GM21825 (cell line): Measurements from ENCODE around the gene TIPARP.
A peak's percentile ranks its signal among the peaks of the same experiment; 100 is the strongest.
"Not testable (repeated sequence)": the region's sequence is repeated elsewhere in the genome, so short reads cannot be mapped to it uniquely, and the experiment has no call there.

Experiments used
- ATAC-seq: cut with Tn5 transposase; IDR thresholded peaks from one replicate; pipeline ENCODE4 v1.9.1; 2021; ENCODE audit warnings: mild to moderate bottlenecking, moderate library complexity; ENCODE audit not compliant: unreplicated experiment

The TIPARP gene

GRCh38 chr3:156648086-156648485, 26.3 kb upstream of the TIPARP start:
- no peak for ATAC-seq

GRCh38 chr3:156649681-156650080, 24.7 kb upstream of the TIPARP start:
- ATAC-seq: no peak

- not testable (repeated sequence) for ATAC-seq
Observed at GRCh38 chr3:156652661-156653060, 21.7 kb upstream of the TIPARP start.

DNA sequence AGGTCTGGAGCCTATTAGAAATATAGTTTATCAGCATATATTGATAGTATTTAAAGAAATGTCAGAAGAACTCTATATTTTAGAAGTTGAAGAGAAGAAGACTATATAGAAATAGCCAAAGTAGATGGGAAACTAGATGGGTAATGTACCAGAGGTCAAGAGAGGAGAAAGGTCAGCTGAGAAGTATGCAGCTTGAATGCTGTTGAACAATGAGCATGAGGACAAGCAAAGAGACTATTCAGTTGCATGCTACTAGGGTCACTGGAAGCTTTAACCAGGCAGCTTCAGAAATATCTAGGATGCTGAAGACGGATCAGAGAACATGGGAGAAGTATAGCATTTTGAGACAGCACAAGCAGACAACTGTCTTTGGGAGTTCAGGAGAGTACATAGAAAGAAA, 19.6 kb upstream of the TIPARP start:
- ATAC-seq: no peak

- no peak for ATAC-seq
Observed at GRCh38 chr3:156655819-156656550, 18.4 kb upstream of the TIPARP start.

DNA sequence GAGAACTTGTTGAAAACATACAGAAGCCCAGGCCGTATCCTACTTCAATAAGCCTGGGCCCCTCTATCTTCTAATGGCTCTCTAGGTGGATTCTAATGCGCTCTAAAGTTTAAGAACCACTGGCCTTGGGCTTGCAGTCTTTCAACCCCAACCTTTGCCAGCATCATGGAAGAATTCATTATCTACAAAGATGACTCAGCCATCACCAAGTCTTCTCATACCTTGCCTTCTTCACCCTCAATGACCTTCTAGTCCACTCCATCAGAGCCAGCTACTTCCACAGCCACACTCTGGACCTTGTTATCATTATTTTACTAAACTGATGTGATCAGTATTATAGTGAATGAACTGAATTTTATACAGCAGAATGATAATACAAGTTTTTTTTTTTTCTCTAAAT, 16.9 kb upstream of the TIPARP start:
- ATAC-seq: no peak

DNA sequence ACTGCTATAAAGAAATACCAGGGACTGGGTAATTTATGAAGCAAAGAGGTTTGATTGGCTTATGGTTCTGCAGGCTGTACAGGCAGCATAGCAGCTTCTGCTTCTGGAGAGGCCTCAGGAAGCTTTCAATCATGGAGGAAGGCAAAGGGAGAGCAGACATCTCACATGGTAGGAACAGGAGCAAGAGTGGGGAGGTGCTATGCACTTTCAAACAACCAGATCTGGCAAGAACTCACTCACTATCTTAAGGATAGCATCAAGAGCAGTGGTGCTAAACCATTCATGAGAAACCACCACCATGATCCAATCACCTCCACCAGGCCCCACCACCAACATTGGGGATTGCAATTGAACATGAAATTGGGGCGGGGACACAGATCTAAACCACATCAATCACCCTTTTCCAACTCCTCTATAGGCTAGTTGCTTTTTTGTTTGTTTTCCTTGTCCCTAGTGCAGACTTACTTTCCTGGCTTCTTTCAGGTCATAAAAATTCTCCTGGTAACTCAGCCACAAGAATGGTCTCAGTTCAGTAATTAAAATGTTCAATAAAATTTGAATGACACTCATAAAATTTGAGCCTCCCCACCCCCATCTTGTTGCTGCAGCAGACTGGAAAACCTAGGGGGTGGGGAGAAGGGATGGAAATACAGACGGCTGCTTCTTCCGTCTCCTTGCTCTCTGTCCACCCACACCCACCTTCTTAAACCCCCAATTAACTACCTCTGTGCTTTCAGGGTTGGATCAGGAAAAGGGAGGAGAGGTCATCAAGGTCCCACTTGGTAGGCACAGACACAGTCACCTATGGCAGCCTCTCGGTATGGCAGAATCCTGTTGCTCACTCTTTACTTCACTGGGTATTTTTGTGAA, 16.3 kb upstream of the TIPARP start:
- no peak for ATAC-seq

DNA sequence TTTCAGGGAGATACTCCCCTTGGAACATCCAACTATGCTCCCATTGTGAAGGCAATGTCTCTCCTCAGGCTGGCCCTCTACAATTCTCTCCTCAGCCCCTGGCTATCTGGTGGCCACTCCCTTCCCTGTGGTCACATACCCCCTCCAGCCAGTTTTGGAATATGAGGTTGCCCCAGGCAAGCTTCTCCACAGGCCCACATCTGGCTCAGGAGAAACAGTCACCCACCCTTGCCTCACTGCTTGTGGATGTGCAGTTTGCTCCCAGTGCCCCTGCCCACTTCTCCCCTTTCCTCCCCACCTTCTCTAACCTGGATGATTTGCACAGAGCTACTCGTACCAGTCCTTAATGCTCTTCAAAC, 15.7 kb upstream of the TIPARP start:
- no peak for ATAC-seq

DNA sequence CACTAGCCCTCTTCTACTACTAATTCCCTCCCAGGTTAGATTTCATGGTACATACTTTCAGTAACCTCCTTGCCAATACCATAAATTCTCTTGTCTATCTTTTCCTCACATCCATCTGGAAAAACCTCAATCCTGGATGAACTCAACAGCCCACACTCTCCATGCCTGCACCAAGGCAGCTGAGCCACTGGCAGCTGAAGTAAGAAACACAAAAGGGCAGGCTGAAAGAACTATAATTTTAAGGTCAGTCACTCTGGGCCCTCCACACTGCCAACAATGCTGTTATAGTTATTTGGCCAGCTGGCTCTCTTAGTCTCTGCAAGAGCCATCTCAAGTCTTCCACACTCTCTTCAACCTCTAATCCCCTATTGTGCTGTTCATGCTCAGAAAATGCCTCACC, 15.1 kb upstream of the TIPARP start:
- no peak for ATAC-seq

- ATAC-seq: no peak
Observed at GRCh38 chr3:156661155-156661554, 13.2 kb upstream of the TIPARP start.

- no peak for ATAC-seq
Observed at GRCh38 chr3:156664011-156664830, 10.2 kb upstream of the TIPARP start.

- ATAC-seq: peak; percentile 69
Observed at GRCh38 chr3:156664831-156665178, 9.6 kb upstream of the TIPARP start.

DNA sequence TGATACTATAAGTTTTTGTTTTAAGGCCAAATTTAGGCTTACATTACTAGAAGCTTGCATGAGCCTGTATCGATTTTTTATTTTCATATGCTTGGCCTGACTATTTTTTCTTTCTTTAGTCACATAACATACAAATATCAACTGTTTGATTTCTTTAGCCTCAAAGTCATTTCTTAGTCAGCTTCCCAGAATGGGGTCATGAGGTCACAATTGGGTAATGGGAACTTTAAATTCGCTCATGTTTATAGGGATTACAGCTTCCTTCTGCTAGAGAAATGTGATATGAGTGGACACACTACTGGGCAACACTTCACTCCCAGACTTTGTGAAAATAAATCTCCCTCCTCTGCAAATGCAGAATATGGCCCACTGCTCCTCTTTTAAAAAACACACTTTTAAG, 9.1 kb upstream of the TIPARP start:
- no peak for ATAC-seq

DNA sequence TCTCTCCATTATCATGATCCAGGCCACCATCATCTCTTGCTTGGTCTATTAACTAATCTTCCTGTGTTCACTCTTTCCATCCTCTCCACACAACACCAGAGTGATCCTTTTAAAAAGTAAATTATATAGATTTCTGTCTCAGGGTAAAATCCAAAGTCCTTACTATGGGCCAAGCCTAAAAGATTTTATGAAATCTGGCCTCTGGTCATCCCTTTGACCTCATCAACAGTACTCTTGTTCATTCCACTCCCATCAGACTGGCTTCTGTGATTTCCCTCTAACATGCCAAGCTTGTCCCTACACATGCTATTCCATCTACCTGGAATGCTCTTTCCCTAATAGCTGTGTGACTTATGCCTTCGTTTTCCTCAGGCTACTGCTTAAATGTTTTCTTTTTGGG, 8.3 kb upstream of the TIPARP start:
- no peak for ATAC-seq

- no peak for ATAC-seq
Observed at GRCh38 chr3:156668073-156668763, 6.2 kb upstream of the TIPARP start.

DNA sequence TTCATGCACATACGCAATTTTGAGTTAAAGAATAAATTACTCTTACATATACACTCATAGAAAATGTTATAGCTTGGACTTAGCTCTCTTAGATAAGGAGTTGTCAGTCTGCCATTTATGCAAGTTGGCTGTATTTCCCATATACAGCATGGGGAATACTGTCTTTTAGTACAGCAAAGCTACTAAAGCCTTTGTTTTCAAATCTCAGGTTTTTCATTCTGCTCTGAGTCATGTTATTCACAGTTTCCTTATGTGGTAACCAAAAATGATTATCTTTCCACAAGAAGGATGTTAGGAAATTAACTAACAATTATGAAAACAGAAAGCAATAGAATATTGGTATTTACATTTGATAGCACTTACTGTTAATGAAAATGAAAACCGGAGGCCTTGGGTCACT, 4.3 kb upstream of the TIPARP start:
- ATAC-seq: no peak

GRCh38 chr3:156670652-156671051, 3.7 kb upstream of the TIPARP start:
- ATAC-seq: no peak

- no peak for ATAC-seq
Observed at GRCh38 chr3:156673732-156674045, 701 bp upstream of the TIPARP start.

DNA sequence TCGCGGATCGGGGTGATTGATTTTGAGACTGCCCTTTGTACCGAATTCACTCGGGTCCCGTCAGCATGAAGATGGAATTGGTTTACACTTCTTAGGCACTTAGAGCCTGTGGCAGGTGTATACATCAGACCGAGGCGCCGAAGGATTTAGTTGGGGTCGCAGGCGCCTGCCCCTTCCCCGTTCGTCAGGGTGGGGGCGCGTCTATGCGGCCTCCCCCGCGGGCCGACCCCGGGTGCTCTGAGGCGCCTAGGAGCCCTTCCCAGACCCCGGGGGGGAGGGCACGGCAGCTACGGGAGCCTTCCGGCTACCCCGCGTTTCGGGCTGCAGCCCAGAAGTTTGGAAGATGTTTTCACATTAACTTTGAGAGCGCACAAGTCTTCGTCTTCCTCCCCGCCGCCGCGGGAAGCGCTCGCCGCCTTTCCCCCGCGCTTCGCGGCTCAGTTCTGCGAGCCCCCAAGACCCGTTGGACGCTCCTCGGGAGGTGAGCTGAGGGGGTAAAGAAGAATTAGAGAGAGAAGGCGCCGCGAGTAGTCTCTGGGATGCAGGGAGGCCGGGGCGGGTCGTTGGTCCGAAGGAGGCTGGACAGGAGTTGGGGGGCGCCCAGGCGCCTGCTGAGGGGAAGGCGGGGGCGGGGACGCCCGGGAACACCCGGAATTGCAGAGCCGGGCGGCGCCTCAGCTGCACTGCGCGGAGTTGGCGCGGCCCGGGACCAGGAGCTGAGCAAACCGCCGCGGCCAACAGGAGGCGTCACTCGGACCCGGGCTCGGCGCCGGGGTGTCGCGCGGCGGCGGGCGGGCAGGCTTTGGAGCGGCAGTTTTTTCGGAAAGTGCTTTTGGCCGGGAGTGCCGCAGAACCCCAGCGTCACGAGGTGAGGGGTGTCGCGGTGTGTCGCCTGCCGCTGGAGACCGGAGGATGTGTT, 780 bp downstream of the TIPARP start:
- no peak for ATAC-seq
